ENCODE results near the gene LRGUK. TPM values are rescaled to one million over a fixed set of nuclear protein-coding genes. Genes with fewer than 3 reads are reported as not detected.
"Not testable (repeated sequence)": the region's sequence is repeated elsewhere in the genome, so short reads cannot be mapped to it uniquely, and the experiment has no call there.

Gene LRGUK, protein sequence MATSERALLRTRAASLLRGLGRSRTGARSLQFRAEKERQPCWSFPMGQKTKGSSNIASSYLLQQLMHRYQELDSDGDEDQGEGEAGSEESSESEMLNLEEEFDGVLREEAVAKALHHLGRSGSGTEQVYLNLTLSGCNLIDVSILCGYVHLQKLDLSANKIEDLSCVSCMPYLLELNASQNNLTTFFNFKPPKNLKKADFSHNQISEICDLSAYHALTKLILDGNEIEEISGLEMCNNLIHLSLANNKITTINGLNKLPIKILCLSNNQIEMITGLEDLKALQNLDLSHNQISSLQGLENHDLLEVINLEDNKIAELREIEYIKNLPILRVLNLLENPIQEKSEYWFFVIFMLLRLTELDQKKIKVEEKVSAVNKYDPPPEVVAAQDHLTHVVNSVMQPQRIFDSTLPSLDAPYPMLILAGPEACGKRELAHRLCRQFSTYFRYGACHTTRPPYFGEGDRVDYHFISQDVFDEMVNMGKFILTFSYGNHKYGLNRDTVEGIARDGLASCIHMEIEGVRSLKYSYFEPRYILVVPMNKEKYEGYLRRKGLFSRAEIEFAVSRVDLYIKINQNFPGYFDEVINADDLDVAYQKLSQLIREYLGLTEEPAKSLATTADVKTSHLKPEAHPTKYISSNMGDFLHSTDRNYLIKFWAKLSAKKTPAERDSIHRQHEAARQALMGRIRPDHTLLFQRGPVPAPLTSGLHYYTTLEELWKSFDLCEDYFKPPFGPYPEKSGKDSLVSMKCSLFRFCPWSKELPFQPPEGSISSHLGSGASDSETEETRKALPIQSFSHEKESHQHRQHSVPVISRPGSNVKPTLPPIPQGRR
- 1 to 10 TPM in 2 of 4 donors, under 1 TPM in 2; 0.48 to 9.4 (median 3.3) TPM for total RNA-seq

DNA sequence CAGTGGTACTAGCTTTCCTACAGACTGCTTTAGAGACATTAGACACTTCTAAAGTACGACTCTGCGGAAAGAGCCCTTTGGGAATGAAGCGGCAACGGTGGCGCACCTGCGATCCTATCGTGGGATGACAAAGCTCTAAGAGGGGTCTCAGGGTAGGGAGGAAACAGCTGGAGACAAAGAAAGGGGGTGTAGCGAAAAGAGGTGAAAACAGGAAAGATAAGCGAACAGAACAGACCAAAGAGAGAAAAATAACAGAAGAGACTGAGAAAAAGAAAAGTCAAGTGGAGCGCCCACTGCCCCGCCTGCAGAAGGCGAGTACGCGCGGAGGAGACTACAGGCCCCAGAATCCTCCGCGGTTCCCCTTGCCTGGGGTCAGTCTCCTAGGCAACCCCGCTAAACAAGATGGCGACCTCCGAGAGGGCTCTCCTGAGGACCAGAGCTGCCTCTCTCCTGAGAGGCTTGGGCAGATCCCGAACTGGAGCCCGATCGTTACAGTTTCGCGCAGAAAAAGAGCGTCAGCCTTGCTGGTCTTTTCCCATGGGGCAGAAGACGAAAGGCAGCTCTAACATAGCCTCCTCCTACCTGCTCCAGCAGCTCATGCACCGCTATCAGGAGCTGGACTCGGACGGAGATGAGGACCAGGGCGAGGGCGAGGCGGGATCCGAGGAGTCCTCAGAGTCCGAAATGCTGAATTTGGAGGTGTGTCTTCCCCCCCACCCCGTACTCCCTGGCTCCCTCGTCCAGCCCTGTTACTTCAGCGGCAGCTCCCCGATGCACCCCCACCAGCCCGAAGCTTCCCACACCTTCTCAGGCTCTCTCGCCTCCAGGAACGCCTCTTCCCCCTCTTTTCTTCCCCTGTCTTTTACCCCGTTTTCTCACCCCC, at the start of gene LRGUK:
LRGUK (plus strand) TSS at position 375 of the 883 bp plus-strand sequence; CDS start at position 403, 28 bp downstream.
- H3K27ac ChIP-seq, result no peak within 1 kb of the TSS
- peak; percentile 82 for DNase-seq
- H3K4me1 ChIP-seq, result peaks cover 0 to 12% (median 6%) of the 10 kb centered on the region in 4 donors
- WGBS, 2 donors (ENCODE audit: low coverage in 1 of 2), result 1 to 4% methylated on average over 16 to 43 of the region's 43 CpGs
- peak within 1 kb of the TSS; percentile 45 to 73 (median 55) for H3K4me3 ChIP-seq
- H3K36me3 ChIP-seq, result no peaks in the 10 kb centered on the region
- in situ Hi-C loops (cut with MboI; ENCODE audit: low pct_ligation_motif_present in 1 of 4, low pct_unique_long_range_greater_than_20kb in 1 of 4, low sequenced_read_pairs in 3 of 4) (no loop called here), intact Hi-C loops (cut with DNase I; ENCODE audit: low total_unique reads) (no loop called here)
- H3K27me3 ChIP-seq, result no peaks in the 10 kb centered on the region
- TF ChIP-seq EP300 (IDR thresholded peaks at IDR 0.05; ENCODE audit: low read depth), result no peak
- TF ChIP-seq, protein P1, sequence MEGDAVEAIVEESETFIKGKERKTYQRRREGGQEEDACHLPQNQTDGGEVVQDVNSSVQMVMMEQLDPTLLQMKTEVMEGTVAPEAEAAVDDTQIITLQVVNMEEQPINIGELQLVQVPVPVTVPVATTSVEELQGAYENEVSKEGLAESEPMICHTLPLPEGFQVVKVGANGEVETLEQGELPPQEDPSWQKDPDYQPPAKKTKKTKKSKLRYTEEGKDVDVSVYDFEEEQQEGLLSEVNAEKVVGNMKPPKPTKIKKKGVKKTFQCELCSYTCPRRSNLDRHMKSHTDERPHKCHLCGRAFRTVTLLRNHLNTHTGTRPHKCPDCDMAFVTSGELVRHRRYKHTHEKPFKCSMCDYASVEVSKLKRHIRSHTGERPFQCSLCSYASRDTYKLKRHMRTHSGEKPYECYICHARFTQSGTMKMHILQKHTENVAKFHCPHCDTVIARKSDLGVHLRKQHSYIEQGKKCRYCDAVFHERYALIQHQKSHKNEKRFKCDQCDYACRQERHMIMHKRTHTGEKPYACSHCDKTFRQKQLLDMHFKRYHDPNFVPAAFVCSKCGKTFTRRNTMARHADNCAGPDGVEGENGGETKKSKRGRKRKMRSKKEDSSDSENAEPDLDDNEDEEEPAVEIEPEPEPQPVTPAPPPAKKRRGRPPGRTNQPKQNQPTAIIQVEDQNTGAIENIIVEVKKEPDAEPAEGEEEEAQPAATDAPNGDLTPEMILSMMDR (IDR thresholded peaks at IDR 0.05), result no peak
- no peak for TF ChIP-seq POLR2AphosphoS5 (IDR thresholded peaks at IDR 0.05)
- TF ChIP-seq POLR2A (IDR thresholded peaks at IDR 0.05), result no peak
- no peaks in the 10 kb centered on the region for H3K9me3 ChIP-seq

DNA sequence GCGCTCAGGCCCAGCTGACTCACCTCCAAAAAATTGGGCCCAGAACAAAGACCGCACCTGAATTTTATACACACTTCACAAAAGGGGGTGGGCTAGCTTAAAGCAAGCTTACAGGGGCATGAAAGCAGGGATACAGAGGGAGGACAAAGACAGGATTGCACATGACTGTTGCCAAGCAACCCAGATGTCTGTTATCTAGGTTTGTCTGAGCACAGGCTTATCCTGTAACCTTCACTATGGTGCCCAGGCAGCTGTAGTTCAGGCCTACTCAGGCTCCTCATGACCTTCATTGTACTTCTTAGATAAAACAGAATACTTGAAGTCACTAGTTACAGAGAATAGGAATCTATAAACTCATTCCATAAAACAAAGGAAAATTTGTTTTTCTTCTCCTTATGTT, 49.6 kb upstream of the LRGUK start:
- DNase-seq, result not testable (repeated sequence)

DNA sequence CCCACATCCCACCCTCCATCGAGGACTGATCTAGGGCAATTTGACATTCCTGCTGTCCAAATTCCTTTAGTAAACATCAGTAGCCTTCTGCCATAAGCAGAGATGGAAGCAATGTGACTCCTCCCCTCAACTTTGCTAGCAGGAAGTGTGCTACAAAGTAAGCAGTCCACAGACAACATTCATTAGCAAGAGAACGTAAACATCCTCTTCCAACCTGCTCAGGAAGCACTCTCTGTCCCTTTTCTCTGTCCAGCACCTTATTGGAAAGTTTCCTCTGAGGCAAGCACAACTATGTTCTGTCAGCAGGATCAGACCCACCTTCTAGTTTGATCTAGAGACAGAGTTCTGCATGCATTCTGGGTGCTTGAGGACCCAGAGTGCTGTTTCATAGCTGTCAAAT, 48.1 kb upstream of the LRGUK start:
- Histone ChIP-seq H3K4me3 (no peak overlapping the region), H3K4me1 (no peaks in the 10 kb centered on the region), H3K9me3 (no peaks in the 10 kb centered on the region), H3K27me3 (no peaks in the 10 kb centered on the region), H3K27ac (no peak overlapping the region), H3K36me3 (no peaks in the 10 kb centered on the region)
- WGBS, 2 donors (ENCODE audit: low coverage in 1 of 2), result 43 to 56% methylated on average over 1 to 2 of the region's 2 CpGs
- intact Hi-C loops (cut with DNase I; ENCODE audit: low total_unique reads) (no loop called here), in situ Hi-C loops (cut with MboI; ENCODE audit: low pct_ligation_motif_present in 1 of 4, low pct_unique_long_range_greater_than_20kb in 1 of 4, low sequenced_read_pairs in 3 of 4) (no loop called here)
- TF ChIP-seq, protein P1 (IDR thresholded peaks at IDR 0.05), result no peak
- no peak for TF ChIP-seq POLR2A (IDR thresholded peaks at IDR 0.05)
- no peak for TF ChIP-seq POLR2AphosphoS5 (IDR thresholded peaks at IDR 0.05)
- no peak for TF ChIP-seq EP300 (IDR thresholded peaks at IDR 0.05; ENCODE audit: low read depth)
- DNase-seq, result no peak

More for the DNA sequence above, 49.6 kb upstream of the LRGUK start:
- H3K4me1 ChIP-seq; H3K9me3 ChIP-seq; H3K27me3 ChIP-seq; H3K4me3 ChIP-seq; H3K36me3 ChIP-seq; intact Hi-C loops (cut with DNase I; ENCODE audit: low total_unique reads); H3K27ac ChIP-seq; in situ Hi-C loops (cut with MboI; ENCODE audit: low pct_ligation_motif_present in 1 of 4, low pct_unique_long_range_greater_than_20kb in 1 of 4, low sequenced_read_pairs in 3 of 4): not testable (repeated sequence)
- WGBS, 2 donors (ENCODE audit: low coverage in 1 of 2), result 100% methylated on average over 1 to 2 of the region's 2 CpGs

DNA sequence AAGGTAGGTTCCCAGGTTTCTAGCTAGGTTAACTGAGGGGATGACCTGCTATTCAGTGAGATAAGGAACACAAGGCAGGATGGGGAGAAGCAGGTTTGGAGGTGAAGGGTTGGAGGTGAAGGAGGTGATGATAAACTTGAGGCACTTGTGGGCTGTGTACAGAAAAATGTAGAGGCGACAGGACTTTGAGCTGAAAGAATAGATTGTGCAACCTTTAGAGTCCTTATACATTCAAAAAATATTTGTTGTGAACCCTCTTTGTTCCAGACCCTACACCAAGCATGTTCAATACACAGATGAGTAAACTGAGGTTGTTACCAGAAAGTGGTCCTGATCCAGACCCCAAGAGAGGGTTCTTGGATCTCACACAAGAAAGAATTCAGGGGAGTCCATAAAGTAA, 45.4 kb upstream of the LRGUK start:
- Histone ChIP-seq H3K9me3 (no peaks in the 10 kb centered on the region), H3K36me3 (no peaks in the 10 kb centered on the region), H3K4me3 (no peak overlapping the region), H3K4me1 (no peaks in the 10 kb centered on the region), H3K27me3 (no peaks in the 10 kb centered on the region), H3K27ac (no peak overlapping the region)
- DNase-seq, result no peak
- 93 to 100% methylated on average over 1 of the region's 1 CpG for WGBS, 2 donors (ENCODE audit: low coverage in 1 of 2)
- TF ChIP-seq, protein P1 (IDR thresholded peaks at IDR 0.05), result no peak
- TF ChIP-seq POLR2AphosphoS5 (IDR thresholded peaks at IDR 0.05), result no peak
- no peak for TF ChIP-seq POLR2A (IDR thresholded peaks at IDR 0.05)
- TF ChIP-seq EP300 (IDR thresholded peaks at IDR 0.05; ENCODE audit: low read depth), result no peak
- in situ Hi-C loops (cut with MboI; ENCODE audit: low pct_ligation_motif_present in 1 of 4, low pct_unique_long_range_greater_than_20kb in 1 of 4, low sequenced_read_pairs in 3 of 4), result no loop called here
- intact Hi-C loops (cut with DNase I; ENCODE audit: low total_unique reads), result no loop called here

All from transverse colon (tissue), 4 donors.